Fibroblast of skin of abdomen (primary cell): ENCODE measurements around the gene OVOL3.
"Not testable (repeated sequence)": the region's sequence is repeated elsewhere in the genome, so short reads cannot be mapped to it uniquely, and the experiment has no call there.

Experiments used
- DNase-seq: peaks from one replicate; pipeline ENCODE4 v3.0.0-alpha.2; 2013

OVOL3 gene

DNA sequence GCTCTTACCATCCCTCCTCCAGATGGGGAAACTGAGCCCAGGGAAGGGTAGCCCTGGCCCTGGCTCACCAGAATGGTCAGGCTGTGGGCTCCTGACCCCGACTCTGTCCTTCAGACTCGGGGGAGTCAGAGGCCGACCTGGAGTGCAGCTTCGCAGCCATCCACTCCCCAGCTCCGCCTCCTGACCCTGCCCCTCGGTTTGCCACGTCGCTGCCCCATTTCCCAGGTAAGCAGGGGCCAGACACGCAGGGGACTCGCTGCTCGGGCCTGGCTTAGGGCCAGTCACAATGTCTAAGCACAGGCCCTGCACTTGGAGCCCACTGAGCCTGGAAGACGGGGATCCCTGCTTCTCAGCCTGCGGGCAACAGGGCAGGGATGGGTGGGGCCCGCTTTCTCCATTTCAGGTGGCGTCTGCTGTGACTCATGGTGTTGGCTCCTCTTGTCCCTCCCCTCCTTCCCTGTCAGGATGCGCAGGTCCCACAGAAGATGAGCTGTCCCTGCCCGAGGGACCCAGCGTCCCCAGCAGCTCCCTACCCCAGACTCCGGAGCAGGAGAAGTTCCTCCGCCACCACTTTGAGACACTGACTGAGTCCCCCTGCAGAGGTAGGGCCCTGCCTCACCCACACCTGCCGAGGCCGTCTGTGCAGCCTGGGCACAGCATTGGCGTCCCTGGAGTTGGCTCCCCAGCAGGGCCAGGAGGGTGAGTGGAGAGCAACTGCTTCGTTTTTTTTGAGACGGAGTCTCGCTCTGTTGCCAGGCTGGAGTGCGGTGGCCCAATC is 9.2 kb upstream of the OVOL3 start:
- no peak for DNase-seq

DNA sequence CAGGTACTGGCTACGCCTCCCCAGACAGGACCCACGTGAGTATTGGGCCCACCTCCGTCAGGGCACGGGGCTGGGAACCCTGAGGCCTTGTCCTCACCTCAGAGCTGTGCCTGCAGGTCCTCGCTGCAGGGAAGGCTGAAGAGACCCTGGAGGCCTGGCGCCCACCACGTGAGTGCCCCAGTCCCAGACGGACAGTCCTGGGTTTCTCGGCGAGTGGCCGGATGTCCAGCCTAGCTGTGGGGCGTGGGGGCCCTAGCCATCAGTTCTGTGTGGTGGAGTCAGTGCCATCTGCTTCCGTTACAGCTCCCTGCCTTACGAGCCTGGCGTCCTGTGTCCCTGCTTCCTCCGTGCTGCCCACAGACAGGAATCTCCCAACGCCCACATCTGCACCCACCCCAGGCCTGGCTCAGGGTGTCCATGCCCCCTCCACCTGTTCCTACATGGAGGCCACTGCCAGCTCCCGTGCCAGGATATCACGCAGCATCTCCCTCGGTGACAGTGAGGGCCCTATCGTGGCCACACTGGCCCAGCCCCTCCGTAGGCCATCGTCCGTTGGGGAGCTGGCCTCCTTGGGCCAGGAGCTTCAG is 7.8 kb upstream of the OVOL3 start:
- no peak for DNase-seq

DNA sequence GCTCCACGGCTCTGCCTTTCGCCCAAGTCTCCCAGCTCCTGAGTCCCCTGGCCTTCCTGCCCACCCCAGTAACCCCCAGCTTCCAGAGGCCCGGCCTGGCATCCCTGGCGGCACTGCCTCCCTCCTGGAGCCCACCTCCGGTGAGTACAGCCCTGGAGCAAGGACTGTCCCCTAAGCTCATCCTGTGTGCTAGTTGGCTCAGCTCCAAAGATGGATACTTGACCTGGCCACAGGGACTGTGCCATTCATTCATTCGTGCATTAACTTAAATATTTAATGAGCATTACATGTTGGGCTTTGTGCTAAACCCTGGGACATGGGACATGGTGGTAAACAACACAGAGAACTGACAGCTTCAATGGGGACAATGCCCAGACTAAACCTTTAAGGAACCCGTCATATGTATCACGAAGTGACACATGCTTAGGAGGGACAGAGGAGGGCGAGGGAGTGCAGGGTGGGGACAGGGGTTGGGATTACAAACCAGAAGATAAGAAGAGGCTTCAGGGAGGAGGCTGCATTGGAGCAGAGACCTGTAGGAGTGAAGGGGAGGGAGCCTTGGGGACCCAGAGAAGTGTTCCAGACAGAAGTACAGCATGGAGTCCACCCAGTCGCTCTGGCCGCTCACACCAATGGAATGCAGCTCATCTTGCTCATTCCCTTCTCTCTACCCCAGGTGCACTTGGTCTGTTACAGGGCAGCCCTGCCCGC is 6.9 kb upstream of the OVOL3 start:
- no peak for DNase-seq

DNA sequence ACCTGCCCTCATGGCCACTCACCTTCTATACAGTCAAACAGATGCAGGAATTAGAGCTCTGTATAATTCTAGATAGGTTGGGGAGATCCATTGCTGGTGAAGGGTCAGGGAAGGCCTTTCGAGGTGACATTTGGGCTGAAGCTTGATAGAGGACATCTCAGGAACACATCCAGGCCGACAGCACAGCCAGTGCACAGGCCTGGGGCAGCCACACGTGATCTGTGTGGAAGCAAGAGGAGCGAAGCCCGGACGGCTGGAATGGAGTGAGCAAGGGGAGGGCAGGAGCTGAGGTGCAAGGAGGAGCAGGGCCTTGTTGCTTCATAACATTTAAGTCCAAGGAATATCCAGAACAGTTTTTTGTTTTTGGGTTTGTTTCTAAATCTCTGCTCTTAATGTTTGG is 4.5 kb upstream of the OVOL3 start:
- DNase-seq, result no peak

DNA sequence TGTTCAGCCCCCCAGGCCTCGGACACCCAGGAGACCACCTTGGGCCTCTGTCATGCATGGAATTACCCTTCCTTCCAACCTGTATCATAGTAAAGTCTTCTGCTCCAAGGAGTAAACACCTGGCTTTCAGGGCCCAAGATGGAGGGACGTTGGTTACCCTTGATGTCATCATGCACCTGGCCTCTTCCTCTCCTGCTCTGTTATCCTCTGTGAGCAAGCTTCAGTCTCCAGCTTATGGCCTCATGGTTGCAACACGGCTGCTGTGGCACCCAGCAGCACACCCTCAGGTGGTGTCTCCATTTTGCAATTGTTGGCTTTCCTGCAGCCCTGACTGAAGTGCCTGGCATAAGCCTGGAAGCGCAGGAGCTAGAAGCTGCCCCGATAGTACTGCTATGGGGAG is 4.0 kb upstream of the OVOL3 start:
- no peak for DNase-seq

DNA sequence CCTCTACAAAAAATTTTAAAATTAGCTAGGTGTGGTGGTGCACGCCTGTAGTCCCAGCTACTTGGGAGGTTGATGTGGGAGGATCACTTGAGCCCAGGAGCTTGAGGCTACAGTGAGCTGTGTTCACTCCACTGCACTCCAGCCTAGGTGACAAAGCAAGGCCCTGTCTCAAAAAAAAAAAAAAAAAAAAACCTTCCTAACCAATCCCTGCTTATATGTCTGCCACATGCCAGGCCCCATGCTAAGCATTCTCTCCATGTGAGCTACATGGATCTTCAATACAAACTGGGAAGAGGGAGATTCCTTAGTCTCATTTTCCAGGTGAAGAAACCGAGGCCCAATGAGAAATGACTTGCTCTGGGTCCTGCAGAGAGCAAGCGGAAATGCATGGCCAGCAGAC is 2.3 kb upstream of the OVOL3 start:
- no peak for DNase-seq

DNA sequence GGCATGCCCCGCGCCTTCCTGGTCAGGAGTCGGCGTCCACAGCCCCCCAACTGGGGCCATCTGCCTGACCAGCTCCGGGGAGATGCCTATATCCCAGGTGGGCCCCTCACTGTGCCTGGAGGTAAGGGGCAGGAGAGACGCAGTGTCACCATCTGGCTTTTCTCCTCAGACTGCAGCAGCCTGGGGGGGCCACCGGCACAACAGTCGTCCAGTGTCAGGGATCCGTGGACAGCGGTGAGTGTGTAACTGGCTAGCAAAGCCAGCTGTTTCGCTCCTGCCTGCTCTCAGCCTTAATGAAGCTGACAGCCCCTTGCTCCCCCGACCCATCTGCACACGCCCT is 227 bp downstream of the OVOL3 start:
- DNase-seq, result no peak

DNA sequence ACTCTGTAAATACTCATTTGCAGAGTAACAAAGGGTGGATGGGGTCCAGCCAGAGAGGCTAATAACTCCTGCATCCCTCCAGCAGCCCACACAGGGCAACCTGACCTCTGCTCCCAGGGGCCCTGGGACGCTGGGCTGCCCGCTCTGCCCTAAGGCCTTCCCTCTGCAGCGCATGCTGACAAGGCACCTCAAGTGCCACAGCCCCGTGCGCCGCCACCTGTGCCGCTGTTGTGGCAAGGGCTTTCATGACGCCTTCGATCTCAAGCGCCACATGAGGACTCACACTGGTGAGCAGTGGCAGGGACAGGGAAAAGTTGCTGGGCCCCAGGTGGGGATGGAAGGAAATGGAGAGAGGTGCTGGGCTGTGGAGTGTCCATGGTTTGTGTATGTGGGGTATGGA is 1.7 kb downstream of the OVOL3 start:
- no peak for DNase-seq

DNA sequence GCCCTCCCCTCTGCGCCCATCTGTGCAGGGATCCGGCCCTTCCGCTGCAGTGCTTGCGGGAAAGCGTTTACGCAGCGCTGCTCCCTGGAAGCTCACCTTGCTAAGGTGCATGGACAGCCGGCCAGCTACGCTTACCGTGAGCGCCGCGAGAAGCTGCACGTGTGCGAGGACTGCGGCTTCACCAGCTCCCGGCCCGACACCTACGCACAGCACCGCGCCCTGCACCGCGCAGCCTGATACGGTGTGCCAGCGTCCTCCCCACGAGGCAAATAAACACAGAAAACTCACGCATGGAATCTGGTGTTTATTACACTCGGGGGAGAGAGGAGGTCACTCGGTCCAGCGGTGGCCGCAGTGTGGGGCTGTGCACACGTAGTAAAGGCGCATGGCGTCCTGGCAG is 2.5 kb downstream of the OVOL3 start:
- DNase-seq, result no peak

DNA sequence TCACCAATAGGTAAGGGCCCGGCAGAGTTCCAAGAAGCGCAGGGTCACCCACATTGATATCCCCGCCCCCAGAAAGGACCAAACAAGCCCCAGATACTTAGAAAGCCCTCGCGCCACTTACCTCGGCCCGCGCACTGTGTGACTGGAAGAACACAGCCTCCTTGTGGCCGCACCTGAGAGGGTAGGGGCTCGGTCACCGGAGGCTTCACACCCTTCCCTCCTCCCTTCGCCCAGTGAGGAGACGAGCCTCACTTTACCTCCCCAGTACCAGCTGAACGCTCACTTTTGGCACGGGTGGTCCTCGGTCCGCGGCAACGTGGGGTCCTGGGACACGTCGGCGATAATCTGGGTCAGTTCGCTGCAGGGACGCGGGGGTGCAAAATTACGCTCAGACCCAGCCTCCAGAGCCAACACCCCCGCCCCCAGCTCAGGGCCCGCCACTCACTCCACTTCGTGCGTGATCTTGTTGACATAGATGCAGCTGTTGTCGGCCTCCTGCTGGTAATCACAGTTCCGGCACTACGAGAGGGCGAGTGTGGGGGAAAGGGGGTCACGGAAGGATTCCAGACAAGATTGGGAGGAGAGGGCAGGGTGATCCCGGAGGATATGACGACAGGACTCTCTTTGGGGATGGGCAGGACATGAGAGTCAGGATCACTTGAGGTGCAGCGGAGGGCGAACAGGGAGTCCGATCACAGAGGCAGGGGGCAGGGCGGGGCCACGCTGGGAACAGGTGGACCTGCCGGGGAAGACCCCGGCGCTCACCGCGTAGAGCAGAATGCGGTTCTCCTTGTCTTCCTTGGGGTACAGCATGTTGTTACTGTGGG is 3.2 kb downstream of the OVOL3 start:
- peak; percentile 28 for DNase-seq

DNA sequence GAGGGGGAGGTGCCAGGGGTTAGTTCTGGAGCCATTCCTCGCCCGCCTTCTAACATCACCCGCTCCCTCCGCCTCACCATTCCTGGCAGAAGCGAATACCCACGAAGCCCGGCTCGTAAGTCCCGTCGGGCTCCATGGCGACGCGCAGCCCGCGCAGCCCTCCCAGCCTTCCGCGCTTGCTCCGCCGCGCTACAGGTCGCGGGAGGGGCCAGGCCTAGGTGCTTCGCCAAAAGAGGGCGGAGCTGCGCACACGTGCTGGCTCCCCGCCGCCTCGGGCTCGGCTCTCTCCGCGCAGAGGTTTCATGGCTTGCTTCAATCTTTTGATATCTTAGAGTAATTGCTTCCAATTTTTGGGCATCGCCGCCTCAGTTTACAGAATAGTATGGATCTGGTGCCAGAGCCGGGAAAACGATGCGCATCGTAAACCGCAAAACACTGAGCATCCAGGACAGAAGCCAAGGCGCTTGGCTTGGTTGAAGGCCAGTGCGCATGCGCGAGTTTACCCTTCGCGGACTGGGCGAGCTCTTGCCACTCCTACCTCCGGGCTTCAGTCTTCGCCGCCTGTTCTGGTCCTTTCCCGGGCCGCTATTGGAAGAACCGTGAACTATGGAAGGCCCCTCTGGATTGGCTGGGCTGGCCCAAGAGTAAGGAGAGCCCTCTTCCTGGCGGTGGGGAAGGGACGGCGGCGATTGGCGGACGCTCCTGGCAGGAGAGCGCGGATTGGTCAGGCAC is 3.9 kb downstream of the OVOL3 start, which contains the start of gene POLR2I:
Gene POLR2I, minus strand, starts transcription at position 155 of the 732 bp plus-strand sequence. Its CDS starts 19 bp downstream, at position 136.
- peak; percentile 100 for DNase-seq

DNA sequence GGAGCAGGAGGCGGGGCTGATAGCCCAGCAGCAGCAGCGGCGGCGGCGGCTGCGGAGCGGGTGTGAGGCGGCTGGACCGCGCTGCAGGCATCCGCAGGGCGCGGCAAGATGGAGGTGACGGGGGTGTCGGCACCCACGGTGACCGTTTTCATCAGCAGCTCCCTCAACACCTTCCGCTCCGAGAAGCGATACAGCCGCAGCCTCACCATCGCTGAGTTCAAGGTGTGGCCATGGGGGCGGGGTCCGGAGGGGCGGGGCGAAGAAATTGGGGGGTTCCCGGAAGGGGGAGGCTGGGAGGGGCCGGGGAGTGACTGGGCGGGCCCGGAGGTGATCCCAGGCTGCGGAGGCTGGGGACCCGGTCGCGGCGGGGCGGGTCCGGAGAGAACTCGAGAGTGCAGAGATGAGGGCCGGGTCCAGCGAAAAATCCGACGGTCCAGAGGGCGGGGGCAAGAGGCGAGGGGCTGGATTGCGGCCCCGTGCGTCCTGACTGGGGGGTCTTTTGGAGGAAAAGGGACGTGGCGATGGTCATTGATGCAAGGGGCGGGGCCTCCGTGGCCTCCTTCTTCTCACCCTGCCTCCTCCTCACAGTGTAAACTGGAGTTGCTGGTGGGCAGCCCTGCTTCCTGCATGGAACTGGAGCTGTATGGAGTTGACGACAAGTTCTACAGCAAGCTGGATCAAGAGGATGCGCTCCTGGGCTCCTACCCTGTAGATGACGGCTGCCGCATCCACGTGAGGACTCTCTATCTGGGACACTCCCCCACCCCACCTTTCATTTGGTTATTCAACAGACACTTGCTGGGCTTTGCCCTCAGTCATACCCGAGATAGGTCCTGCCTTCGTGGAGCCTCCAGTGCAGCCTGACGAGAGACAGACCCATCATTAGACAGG is 4.8 kb downstream of the OVOL3 start, which contains the start of gene TBCB:
Gene TBCB, plus strand, starts transcription at position 16 of the 891 bp plus-strand sequence. Its CDS starts 93 bp downstream, at position 109.
- no peak for DNase-seq

DNA sequence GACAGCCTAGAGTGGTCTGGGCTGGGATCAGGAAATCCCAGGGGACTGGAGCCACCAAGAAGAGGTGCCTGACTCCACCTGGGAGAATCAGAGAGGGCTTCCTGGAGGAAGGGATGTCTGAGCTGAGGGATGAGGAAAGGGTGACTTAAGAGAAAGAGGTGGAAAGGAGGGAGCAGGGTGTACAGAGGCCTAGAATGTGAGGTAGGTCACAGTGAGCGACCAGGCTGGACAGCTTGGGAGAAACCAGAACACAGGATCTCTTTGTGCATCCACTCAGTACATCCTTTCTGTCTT is 5.3 kb downstream of the OVOL3 start:
- no peak for DNase-seq

DNA sequence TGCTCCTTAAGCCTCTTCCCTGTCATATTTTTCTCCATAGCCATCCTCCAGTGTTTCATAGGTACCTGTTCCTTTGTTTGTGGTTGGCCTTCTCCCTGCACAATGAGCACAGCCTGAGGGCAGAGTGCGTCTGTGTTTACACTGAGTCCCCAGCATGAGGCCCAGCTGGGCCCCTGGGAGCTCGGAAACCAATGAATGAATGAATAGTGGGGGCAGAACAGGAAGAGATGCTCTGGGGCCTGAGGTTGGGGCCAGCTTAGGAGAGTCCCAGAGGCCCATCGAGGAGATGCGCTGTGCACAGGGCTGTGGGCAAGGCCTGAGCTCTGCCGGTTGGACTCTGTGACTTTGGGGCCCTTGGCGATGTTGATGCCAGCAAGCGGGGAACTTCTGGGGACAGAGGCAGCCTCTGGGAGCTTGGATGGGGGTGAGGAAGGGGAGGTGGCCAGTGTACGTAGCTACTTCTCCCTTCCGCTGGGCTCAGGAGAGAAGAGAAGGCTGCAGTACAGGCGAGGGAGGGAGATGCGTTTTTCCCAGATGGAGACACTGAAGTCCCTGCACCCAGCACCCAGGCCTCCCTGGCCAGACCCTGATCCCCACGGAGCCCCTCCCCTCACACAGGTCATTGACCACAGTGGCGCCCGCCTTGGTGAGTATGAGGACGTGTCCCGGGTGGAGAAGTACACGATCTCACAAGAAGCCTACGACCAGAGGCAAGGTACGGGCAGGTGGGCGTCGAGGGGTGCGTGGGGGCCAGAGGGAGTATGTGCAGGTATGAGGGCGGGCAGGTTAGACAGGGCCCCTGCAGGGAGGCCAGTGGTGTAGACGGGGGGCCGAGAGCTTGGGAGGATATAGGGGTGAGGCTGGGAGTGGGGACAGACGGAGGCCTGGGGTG is 9.4 kb downstream of the OVOL3 start:
- no peak for DNase-seq

DNA sequence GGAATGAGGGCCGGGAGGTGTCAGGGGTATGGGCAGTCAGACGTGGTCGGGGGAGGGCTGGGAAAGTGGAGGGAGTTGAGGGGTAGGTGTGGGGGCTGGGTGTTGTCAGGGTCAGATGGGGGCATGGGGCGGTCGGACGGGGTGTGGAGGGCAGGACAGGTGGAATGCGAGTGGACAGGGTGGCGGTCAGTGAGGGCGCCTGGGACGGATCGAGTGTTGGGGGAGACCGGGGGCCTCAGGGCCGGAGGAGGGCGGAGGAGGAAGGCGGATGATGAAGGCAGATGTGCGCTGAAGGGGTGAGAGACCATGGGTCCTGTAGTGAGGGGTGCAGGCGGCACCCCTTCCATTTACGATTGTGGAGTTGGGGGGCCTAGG is 10.0 kb downstream of the OVOL3 start:
- no peak for DNase-seq

DNA sequence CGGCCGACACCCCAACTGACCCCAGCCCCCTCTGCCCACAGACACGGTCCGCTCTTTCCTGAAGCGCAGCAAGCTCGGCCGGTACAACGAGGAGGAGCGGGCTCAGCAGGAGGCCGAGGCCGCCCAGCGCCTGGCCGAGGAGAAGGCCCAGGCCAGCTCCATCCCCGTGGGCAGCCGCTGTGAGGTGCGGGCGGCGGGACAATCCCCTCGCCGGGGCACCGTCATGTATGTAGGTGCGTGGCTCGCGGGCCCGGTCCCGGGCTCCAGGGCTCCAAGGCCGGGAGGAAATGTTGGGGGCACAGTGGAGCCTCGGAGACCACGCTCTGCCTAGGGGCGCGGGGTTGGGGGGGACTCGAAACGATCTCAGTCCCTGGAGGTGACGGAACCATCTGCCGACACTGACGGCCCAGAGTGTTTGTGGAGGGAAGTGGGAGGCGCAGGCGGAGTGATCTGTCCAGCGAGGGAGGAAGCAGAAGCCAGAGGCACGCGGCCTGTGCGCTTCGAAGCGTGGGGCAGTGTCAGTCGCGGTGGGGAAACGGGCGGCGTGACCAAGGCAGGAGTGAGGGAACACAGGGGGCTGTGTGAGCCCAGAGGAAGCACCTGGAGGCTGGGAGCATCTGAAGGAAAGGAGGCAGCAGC is 10.7 kb downstream of the OVOL3 start:
- no peak for DNase-seq

DNA sequence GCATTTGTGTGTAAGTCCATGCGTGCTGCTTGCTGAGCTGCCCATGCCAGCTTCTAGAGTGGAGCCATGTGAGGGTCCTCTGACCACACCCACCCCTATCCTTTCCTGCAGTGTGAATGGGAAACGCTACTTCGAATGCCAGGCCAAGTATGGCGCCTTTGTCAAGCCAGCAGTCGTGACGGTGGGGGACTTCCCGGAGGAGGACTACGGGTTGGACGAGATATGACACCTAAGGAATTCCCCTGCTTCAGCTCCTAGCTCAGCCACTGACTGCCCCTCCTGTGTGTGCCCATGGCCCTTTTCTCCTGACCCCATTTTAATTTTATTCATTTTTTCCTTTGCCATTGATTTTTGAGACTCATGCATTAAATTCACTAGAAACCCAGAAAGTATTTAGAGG is 14.6 kb downstream of the OVOL3 start:
- DNase-seq, result no peak

DNA sequence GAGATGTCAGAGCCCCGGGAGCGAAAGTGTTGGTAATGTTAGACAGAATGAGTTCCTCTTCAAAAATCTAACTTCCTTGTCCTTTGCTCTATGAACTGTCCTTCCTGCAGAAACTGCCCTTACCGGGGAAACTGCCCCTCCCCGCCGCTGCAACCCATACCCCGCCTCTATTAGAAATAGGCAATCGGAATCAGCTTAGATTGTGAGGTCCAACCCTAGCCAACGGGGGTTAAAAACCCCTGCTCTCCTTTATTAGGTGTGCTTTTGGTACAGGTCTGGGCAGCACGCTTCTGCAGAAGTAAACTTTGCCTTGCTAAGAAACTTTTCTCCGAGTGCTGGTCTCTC is 17.4 kb downstream of the OVOL3 start:
- no peak for DNase-seq

DNA sequence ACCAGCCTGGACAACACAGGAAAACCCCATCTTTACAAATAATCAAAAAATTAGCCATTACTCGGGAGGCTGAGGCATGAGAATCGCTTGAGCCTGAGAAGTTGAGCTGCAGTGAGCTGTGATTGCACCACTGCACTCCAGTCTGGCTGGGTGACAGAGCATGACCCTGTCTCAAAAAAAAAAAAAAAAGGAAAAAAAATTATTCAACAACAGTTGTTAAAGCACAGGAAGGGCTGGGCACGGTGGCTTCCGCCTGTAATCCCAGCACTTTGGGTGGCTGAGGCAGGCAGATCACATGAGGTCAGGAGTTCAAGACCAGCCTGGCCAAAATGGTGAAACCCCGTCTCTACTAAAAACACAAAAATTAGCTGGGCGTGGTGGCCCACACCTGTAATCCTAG is 20.3 kb downstream of the OVOL3 start:
- DNase-seq, result not testable (repeated sequence)

DNA sequence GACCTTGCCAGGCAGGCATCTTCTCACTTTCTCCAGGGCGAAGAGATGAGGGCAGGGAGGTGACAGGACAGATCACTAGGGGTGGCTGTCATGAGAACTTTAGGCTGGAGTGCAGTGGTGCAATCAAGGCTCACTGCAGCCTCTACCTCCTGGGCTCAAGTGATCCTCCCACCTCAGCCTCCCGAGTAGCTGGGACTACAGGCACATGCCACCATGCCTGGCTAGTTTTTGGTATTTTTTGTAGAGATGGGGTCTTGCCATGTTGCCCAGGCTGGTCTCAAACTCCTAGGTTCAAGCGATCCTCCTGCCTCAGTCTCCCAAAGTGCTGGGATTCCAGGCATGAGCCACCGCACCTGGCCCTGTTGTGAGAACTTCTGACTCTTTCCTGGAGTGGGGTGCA is 23.9 kb downstream of the OVOL3 start:
- not testable (repeated sequence) for DNase-seq
